Thymus (tissue), 11 donors: ENCODE results near the gene HOXD9. TPM values are rescaled to one million over a fixed set of nuclear protein-coding genes. Genes with fewer than 3 reads are reported as not detected.
A peak's percentile ranks its signal among the peaks of the same experiment; 100 is the strongest.

Source experiments
- DNase-seq, 9 donors: peaks; one replicate each; pipeline ENCODE4 v3.0.0-alpha.2; 2013; ENCODE audit warnings: low spot score in 9 of 9, low read depth in 6 of 9, missing footprints in 1 of 9
- H3K27ac ChIP-seq, 2 donors: one replicate each; pipeline ENCODE4 v1.5.1; 2013; ENCODE audit warnings: control low read depth in 1 of 2, low read depth in 1 of 2, low read length in 1 of 2, mild to moderate bottlenecking in 1 of 2, moderate library complexity in 1 of 2
- H3K27me3 ChIP-seq, 2 donors: one replicate each; pipeline ENCODE4 v1.5.1; 2013; ENCODE audit warnings: low read length in 1 of 2; ENCODE audit not compliant: control insufficient read depth in 2 of 2, insufficient read depth in 1 of 2
- H3K36me3 ChIP-seq, 2 donors: one replicate each; pipeline ENCODE4 v1.5.1; 2013; ENCODE audit warnings: low read length in 1 of 2, mild to moderate bottlenecking in 1 of 2, moderate library complexity in 1 of 2; ENCODE audit not compliant: control insufficient read depth in 2 of 2, insufficient read depth in 2 of 2
- H3K4me1 ChIP-seq, 2 donors: one replicate each; pipeline ENCODE4 v1.5.1; 2013; ENCODE audit warnings: low read length in 2 of 2; ENCODE audit not compliant: control insufficient read depth in 2 of 2, insufficient read depth in 2 of 2
- H3K4me3 ChIP-seq, 2 donors: one replicate each; pipeline ENCODE4 v1.5.1; 2013; ENCODE audit warnings: low read length in 2 of 2, control low read depth in 1 of 2, mild to moderate bottlenecking in 1 of 2
- H3K9me3 ChIP-seq, 2 donors: one replicate each; pipeline ENCODE4 v1.5.1; 2013; ENCODE audit warnings: low read length in 1 of 2, mild to moderate bottlenecking in 1 of 2; ENCODE audit not compliant: control insufficient read depth in 2 of 2, insufficient read depth in 1 of 2
- WGBS: extraction: QIAGEN DNeasy Blood & Tissue Kit; methylation state at CpG from one replicate; pipeline ENCODE4 v1.1.7; 2013; 5-methylcytosine and 5-hydroxymethylcytosine counted together
- polyA plus RNA-seq: library from polyadenylated mRNA; stranded (reverse); fragments of 200-250 nt; gene quantifications from one replicate; pipeline ENCODE4 v1.2.3, GENCODE V29; 2013
- total RNA-seq: library from RNA; stranded (reverse); fragments of 120-200 nt; gene quantifications from one replicate; pipeline ENCODE4 v1.2.4, GENCODE V29; 2013
- donor health status: healthy.

HOXD9 gene
- total and polyA plus RNA-seq, 2 donors: 0.14 to 1.8 TPM

- no peaks in the 10 kb centered on the region for H3K36me3 ChIP-seq
- H3K9me3 ChIP-seq: peaks cover 15 to 24% of the 10 kb centered on the region in 2 donors
- WGBS: 9% methylated on average over 40 of the region's 40 CpGs
- H3K4me3 ChIP-seq: no peak overlapping the region
- no peak overlapping the region for H3K27ac ChIP-seq
- peaks cover 93 to 99% of the 10 kb centered on the region in 2 donors for H3K27me3 ChIP-seq
- no peak for DNase-seq
- H3K4me1 ChIP-seq: peaks cover 4 to 8% of the 10 kb centered on the region in 2 donors
Measured at GRCh38 chr2:176085120-176085788, 37.3 kb upstream of the HOXD9 start.

GRCh38 chr2:176085861-176086771 lies 36.4 kb upstream of the HOXD9 start:
- Histone ChIP-seq H3K4me1 (peaks cover 0 to 8% of the 10 kb centered on the region in 2 donors), H3K9me3 (peaks cover 9 to 16% of the 10 kb centered on the region in 2 donors), H3K36me3 (no peaks in the 10 kb centered on the region), H3K27ac (no peak overlapping the region), H3K27me3 (peaks cover 91 to 99% of the 10 kb centered on the region in 2 donors), H3K4me3 (no peak overlapping the region)
- WGBS: 5% methylated on average over 46 of the region's 46 CpGs
- peak in 2 of 9 donors; percentile 34 to 47 for DNase-seq

GRCh38 chr2:176087330-176088047 lies 35.0 kb upstream of the HOXD9 start:
- peaks cover 6 to 14% of the 10 kb centered on the region in 2 donors for H3K9me3 ChIP-seq
- DNase-seq: no peak
- H3K4me3 ChIP-seq: no peak overlapping the region
- peaks cover 90 to 99% of the 10 kb centered on the region in 2 donors for H3K27me3 ChIP-seq
- peaks cover 0 to 8% of the 10 kb centered on the region in 2 donors for H3K4me1 ChIP-seq
- 23% methylated on average over 29 of the region's 29 CpGs for WGBS
- H3K36me3 ChIP-seq: no peaks in the 10 kb centered on the region
- H3K27ac ChIP-seq: no peak overlapping the region

- peak overlapping the region in 1 of 2 donors; percentile 24 for H3K4me3 ChIP-seq
Measured at GRCh38 chr2:176088048-176088936, 34.2 kb upstream of the HOXD9 start.

GRCh38 chr2:176088937-176089842 lies 33.3 kb upstream of the HOXD9 start:
- 5% methylated on average over 6 of the region's 6 CpGs for WGBS
- H3K36me3 ChIP-seq: no peaks in the 10 kb centered on the region
- H3K4me1 ChIP-seq: peaks cover 0 to 13% of the 10 kb centered on the region in 2 donors
- H3K9me3 ChIP-seq: peaks cover 1 to 4% of the 10 kb centered on the region in 2 donors
- H3K4me3 ChIP-seq: no peak overlapping the region
- no peak overlapping the region for H3K27ac ChIP-seq
- DNase-seq: no peak
- peaks cover 89 to 99% of the 10 kb centered on the region in 2 donors for H3K27me3 ChIP-seq

More at GRCh38 chr2:176088048-176088936, 34.2 kb upstream of the HOXD9 start:
- H3K27ac ChIP-seq: no peak overlapping the region
- 4% methylated on average over 49 of the region's 49 CpGs for WGBS
- no peaks in the 10 kb centered on the region for H3K36me3 ChIP-seq
- DNase-seq: peak in 2 of 9 donors; percentile 32 to 46
- peaks cover 4 to 6% of the 10 kb centered on the region in 2 donors for H3K9me3 ChIP-seq
- H3K4me1 ChIP-seq: peaks cover 0 to 12% of the 10 kb centered on the region in 2 donors
- peaks cover 90 to 99% of the 10 kb centered on the region in 2 donors for H3K27me3 ChIP-seq

- H3K27me3 ChIP-seq: peaks cover 91 to 99% of the 10 kb centered on the region in 2 donors
- H3K27ac ChIP-seq: no peak overlapping the region
- no peaks in the 10 kb centered on the region for H3K36me3 ChIP-seq
- peaks cover 1 to 4% of the 10 kb centered on the region in 2 donors for H3K9me3 ChIP-seq
- no peak for DNase-seq
- H3K4me1 ChIP-seq: peaks cover 0 to 13% of the 10 kb centered on the region in 2 donors
- H3K4me3 ChIP-seq: no peak overlapping the region
Measured at GRCh38 chr2:176089843-176090395, 32.6 kb upstream of the HOXD9 start.

GRCh38 chr2:176090862-176091261 lies 31.7 kb upstream of the HOXD9 start:
- H3K4me3 ChIP-seq: no peak overlapping the region
- peaks cover 1 to 4% of the 10 kb centered on the region in 2 donors for H3K9me3 ChIP-seq
- H3K4me1 ChIP-seq: peaks cover 0 to 13% of the 10 kb centered on the region in 2 donors
- H3K36me3 ChIP-seq: no peaks in the 10 kb centered on the region
- peaks cover 88 to 99% of the 10 kb centered on the region in 2 donors for H3K27me3 ChIP-seq
- no peak overlapping the region for H3K27ac ChIP-seq
- WGBS: 19% methylated on average over 5 of the region's 5 CpGs
- no peak for DNase-seq
